SK-N-MC (cell line): ENCODE data around the gene YIPF5.

Experiments
- EZH2 ChIP-seq: fragments of 200-600 bp; sonication (generic); IDR thresholded peaks from one replicate; pipeline ENCODE4 v1.6.1; 2017; ENCODE audit warnings: antibody characterized with exemption
- FOXP2 ChIP-seq: optimal IDR thresholded peaks from 2 replicates; pipeline ENCODE3; 2011; ENCODE audit warnings: mild to moderate bottlenecking, moderate library complexity; ENCODE audit not compliant: insufficient read depth; ENCODE audit errors: extremely low read length, control extremely low read depth
- POLR2AphosphoS5 ChIP-seq: IDR thresholded peaks from 2 replicates; pipeline ENCODE4 v1.6.1; 2012; ENCODE audit warnings: mild to moderate bottlenecking, low read depth, low read length, borderline replicate concordance

DNA sequence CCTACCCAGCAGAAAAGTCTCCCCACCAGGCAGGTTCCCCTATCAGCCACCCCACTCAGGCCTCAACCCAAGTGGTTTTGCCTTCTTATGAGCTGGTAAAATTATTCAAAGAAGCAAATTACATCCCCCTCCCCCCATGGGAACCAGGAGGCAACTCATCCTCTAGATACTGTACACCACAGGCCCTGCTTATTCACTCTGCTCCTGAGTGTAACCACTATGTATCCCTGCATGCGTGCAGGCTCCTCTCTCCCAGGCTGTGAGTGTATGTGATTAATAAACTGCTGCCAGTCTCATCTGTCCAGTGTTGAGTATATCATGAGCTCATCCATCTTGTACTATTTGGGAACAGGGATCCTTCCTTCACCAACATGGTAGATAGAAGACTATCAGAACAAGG is 8.8 kb upstream of the YIPF5 start:
- no peak for TF ChIP-seq POLR2AphosphoS5
- no peak for TF ChIP-seq EZH2
- TF ChIP-seq FOXP2 = no peak
